Peyer's patch (tissue), 4 donors: Measurements from ENCODE around the gene MMD. TPM values are rescaled to one million over a fixed set of nuclear protein-coding genes. Genes with fewer than 3 reads are reported as not detected.
"Not testable (repeated sequence)": the region's sequence is repeated elsewhere in the genome, so short reads cannot be mapped to it uniquely, and the experiment has no call there.

ENCODE experiments used
- DNase-seq, 3 donors: peaks; one replicate each; pipeline ENCODE4 v3.0.0-alpha.2; 2017 to 2019
- H3K27ac ChIP-seq, 4 donors: fragments of 200-600 bp; sonication (generic); one replicate each; pipeline ENCODE4 v1.5.1; 2016 to 2019
- H3K27me3 ChIP-seq, 2 donors: fragments of 200-600 bp; sonication (generic); one replicate each; pipeline ENCODE4 v1.5.1; 2019
- H3K36me3 ChIP-seq, 3 donors: fragments of 200-600 bp; sonication (generic); one replicate each; pipeline ENCODE4 v1.5.1; 2016 to 2019
- H3K4me1 ChIP-seq, 4 donors: fragments of 200-600 bp; sonication (generic); one replicate each; pipeline ENCODE4 v1.5.1; 2016 to 2019
- H3K4me3 ChIP-seq, 4 donors: fragments of 200-600 bp; sonication (generic); 1 replicate in 3 of 4; 2 replicates in 1 of 4; pipeline ENCODE4 v1.5.1; 2016 to 2019; ENCODE audit warnings: mild to moderate bottlenecking in 1 of 4
- H3K9me3 ChIP-seq, 4 donors: fragments of 200-600 bp; sonication (generic); one replicate each; pipeline ENCODE4 v1.5.1; 2016 to 2019; ENCODE audit warnings: mild to moderate bottlenecking in 1 of 4
- CTCF ChIP-seq, 6 experiments: fragments of 450-650 bp in 4 of 6; fragments of 200-600 bp in 2 of 6; sonication (generic) in 1 of 6; IDR thresholded peaks; one replicate each; pipeline ENCODE4 v1.5.1; 2017 to 2019; ENCODE audit warnings: antibody characterized with exemption in 6 of 6, mild to moderate bottlenecking in 3 of 6, moderate library complexity in 1 of 6
- POLR2A ChIP-seq, 2 donors: fragments of 450-650 bp; IDR thresholded peaks; one replicate each; pipeline ENCODE4 v1.5.1; 2017; ENCODE audit warnings: antibody characterized with exemption in 2 of 2, mild to moderate bottlenecking in 2 of 2, moderate library complexity in 2 of 2
- total RNA-seq, 4 donors: library from RNA; depleted of rRNA; stranded (reverse); fragments of >200 nt; gene quantifications; one replicate each; pipeline ENCODE4 v1.1.0, GENCODE V29; 2016

The MMD gene
- total RNA-seq, 4 donors from 2014 or later = 4.5 to 29.7 (median 14.3) TPM

GRCh38 chr17:55409030-55409800, 12.4 kb downstream of the MMD start:
- peaks cover 0 to 52% (median 0%) of the 10 kb centered on the region in 3 donors for H3K36me3 ChIP-seq
- no peak for TF ChIP-seq CTCF (IDR thresholded peaks at IDR 0.05)
- no peak for TF ChIP-seq POLR2A (IDR thresholded peaks at IDR 0.05)
- H3K4me3 ChIP-seq = no peak overlapping the region
- no peak overlapping the region for H3K27ac ChIP-seq
- no peaks in the 10 kb centered on the region for H3K4me1 ChIP-seq
- H3K27me3 ChIP-seq = no peaks in the 10 kb centered on the region
- no peaks in the 10 kb centered on the region for H3K9me3 ChIP-seq
- DNase-seq = no peak

- Histone ChIP-seq H3K27me3 (no peaks in the 10 kb centered on the region), H3K36me3 (peaks cover 0 to 55% (median 0%) of the 10 kb centered on the region in 3 donors), H3K9me3 (no peaks in the 10 kb centered on the region), H3K27ac (no peak overlapping the region), H3K4me3 (no peak overlapping the region), H3K4me1 (no peaks in the 10 kb centered on the region)
- TF ChIP-seq POLR2A (IDR thresholded peaks at IDR 0.05) (no peak), CTCF (IDR thresholded peaks at IDR 0.05) (no peak)
- no peak for DNase-seq
Observed at GRCh38 chr17:55407641-55408566, 13.7 kb downstream of the MMD start.

- Histone ChIP-seq H3K9me3 (no peaks in the 10 kb centered on the region), H3K4me3 (no peak overlapping the region), H3K27ac (no peak overlapping the region), H3K27me3 (no peaks in the 10 kb centered on the region), H3K36me3 (peaks cover 0 to 55% (median 0%) of the 10 kb centered on the region in 3 donors), H3K4me1 (no peaks in the 10 kb centered on the region)
- DNase-seq = no peak
- TF ChIP-seq CTCF (IDR thresholded peaks at IDR 0.05) (no peak), POLR2A (IDR thresholded peaks at IDR 0.05) (no peak)
Observed at GRCh38 chr17:55405600-55405999, 16.0 kb downstream of the MMD start.

GRCh38 chr17:55404197-55404596, 17.4 kb downstream of the MMD start:
- not testable (repeated sequence) for H3K4me1 ChIP-seq, DNase-seq
- peaks cover 0 to 44% (median 0%) of the 10 kb centered on the region in 3 donors for H3K36me3 ChIP-seq

GRCh38 chr17:55402374-55402773, 19.3 kb downstream of the MMD start:
- no peak overlapping the region for H3K27ac ChIP-seq
- peaks cover 0 to 37% (median 0%) of the 10 kb centered on the region in 3 donors for H3K36me3 ChIP-seq
- no peaks in the 10 kb centered on the region for H3K27me3 ChIP-seq
- H3K4me3 ChIP-seq = no peak overlapping the region
- DNase-seq = no peak
- H3K4me1 ChIP-seq = no peaks in the 10 kb centered on the region
- TF ChIP-seq CTCF (IDR thresholded peaks at IDR 0.05) = no peak
- no peak for TF ChIP-seq POLR2A (IDR thresholded peaks at IDR 0.05)
- no peaks in the 10 kb centered on the region for H3K9me3 ChIP-seq

More at GRCh38 chr17:55404197-55404596, 17.4 kb downstream of the MMD start:
- H3K4me3 ChIP-seq, H3K27me3 ChIP-seq, H3K27ac ChIP-seq, H3K9me3 ChIP-seq: not testable (repeated sequence)

GRCh38 chr17:55398689-55399088, 22.9 kb downstream of the MMD start:
- H3K27me3 ChIP-seq = no peaks in the 10 kb centered on the region
- no peaks in the 10 kb centered on the region for H3K9me3 ChIP-seq
- no peak for TF ChIP-seq CTCF (IDR thresholded peaks at IDR 0.05)
- TF ChIP-seq POLR2A (IDR thresholded peaks at IDR 0.05) = no peak
- peaks cover 0 to 18% (median 0%) of the 10 kb centered on the region in 3 donors for H3K36me3 ChIP-seq
- no peak overlapping the region for H3K27ac ChIP-seq
- H3K4me3 ChIP-seq = no peak overlapping the region
- H3K4me1 ChIP-seq = peaks cover 0 to 16% (median 0%) of the 10 kb centered on the region in 4 donors
- DNase-seq = no peak
